NCI-H524 (cell line): ENCODE measurements around the gene HOXC5.
"Not testable (repeated sequence)": the region's sequence is repeated elsewhere in the genome, so short reads cannot be mapped to it uniquely, and the experiment has no call there.

Source experiments
- DNase-seq, 2 experiments: peaks; one replicate each; lab custom pipeline; 2025; lab: John Stamatoyannopoulos, UW

The HOXC5 gene

GRCh38 chr12:54033980-54034784, 1.3 kb downstream of the HOXC5 start:
- DNase-seq, result no peak

DNA sequence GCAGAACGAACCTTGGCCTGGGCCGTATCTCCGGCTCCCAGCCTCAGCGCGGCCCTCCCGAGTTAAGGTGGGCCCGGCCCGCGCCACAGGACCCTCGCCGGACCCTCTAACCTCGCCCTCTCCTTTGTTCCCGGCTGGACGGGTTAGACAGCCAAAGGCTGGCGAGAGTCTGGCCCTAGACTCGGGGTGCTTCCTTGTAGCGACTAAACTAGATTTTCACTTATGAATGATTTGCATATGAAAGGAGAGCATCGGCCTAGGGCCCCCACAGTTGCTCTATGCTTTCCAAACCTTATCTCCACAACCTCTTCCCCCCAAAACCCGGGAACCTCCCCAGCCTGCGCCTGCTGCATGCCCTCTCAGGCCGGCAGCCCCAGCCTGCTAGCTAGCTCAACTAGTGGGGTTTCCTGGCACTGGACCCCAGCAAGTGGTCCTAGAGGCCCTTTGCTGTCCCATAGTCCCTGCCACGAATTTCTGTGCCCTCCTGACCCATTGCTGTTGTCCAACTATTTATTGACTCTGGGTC, 2.0 kb downstream of the HOXC5 start:
- no peak for DNase-seq

DNA sequence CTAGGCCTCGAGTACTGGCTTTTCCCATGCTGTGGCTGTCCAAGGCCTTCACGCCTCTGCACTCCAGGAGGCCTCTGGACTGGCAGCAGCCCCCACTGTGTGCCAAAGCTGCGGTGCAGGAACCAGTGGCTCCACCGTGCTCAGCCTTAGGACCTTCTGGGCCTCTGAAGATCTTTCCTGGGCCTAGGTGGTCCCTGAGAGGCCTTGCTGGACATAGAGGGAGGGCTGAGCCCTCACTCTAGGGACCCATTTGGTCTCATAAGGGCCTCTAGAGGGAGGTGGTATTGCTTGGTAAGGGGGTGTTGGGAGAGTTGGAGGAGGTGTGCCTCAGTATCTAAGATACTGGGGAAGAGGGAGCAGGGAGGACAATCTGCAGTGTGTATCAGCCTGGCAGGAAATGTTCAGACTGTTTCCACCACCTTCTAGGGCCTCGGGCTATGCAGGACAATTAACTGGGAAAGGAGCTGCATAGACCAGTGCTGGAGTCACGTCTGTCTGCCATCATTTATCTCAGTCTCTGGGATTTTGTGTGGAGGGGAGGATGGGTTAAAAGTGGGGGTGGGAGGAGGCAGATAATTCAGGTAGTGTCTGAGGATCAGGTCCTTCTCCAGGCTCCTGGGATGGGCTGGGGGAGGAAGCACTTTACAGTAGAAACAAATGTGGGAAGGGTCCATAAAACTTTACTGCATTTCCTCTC, 2.9 kb downstream of the HOXC5 start:
- no peak for DNase-seq

DNA sequence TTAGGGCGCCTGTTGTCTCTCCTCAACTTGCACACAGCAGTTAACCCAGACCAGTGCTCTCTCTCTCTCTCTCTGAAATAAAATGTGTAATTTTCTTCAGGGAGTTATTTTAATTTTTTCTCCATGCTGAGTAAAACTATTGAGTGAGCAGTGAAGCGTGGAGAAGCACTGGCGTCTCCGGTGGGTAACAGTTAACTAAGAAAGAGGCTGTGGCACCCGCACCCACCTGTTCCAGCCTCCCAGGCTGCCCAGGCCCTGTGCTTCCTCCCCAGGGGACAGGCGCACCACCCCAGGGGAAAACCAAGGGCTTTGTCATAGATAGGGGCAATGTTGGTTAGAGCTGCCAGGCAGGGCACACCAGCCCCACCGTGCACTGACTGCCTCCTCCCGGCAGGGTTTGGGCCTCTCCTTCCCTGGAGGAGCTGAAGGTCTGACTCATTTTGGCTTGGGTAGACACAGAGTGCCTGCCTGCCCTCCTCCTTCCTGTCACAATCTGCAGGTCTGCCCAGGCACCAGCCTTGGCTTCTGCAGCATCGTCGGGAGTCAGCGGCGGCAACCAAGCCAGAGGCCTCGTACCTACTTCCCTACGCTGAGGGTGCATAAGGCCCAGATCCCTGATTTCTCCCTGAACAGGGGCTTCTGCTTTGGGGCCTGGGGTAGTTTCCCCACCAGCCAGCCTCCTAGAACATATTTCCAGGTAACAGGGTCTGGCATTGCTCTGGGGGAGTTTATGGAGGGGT, 3.9 kb downstream of the HOXC5 start:
- peak in 1 of 2 experiments; percentile 43 for DNase-seq

DNA sequence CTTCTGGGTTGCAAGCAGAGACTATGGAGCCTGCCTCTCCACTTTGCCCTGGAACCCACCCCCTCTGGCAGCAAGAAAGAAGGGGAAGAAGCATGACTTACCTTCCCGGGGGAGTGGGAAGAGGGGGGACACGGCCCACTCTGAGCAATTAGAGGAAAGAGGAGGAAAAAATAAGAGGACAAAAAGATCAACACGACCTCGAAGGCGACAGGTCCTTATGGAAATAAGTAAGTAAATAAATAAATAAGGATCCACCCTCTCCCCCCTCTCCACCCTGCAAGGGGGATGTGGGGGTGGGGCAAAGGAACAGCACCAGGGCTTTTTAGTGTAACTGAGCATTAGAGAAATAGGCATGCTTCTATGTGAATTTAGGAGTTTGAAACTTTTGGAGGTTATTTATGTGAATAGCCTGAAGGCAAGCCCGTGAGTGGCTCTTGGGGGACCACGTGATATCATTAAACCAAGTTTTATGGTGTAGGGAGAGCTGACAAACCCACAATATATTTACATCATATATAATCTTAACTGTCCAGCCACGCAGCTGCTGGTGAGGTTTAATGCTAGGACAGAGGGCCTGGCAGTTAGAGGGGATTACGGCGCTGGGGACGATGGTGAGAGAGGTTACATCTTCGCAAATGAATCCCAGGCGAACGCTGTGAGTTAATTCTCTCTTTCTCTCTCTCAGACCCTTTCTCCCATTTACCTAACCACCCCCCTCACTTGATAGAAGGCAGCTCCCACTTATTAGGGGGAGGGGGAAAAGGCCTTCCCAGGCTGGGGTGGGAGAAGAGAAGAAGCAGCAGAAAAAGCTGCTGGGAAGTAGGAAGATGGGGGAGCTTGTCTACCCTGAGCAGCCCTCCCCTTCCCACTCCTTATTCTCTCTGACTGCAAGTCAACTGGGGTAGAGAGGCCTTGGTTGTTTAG, 4.8 kb downstream of the HOXC5 start:
- DNase-seq, result no peak

- no peak for DNase-seq
Measured at GRCh38 chr12:54038284-54038870, 5.5 kb downstream of the HOXC5 start.

- DNase-seq, result no peak
Measured at GRCh38 chr12:54038871-54039414, 6.1 kb downstream of the HOXC5 start.

- DNase-seq, result no peak
Measured at GRCh38 chr12:54039417-54040147, 6.7 kb downstream of the HOXC5 start.

DNA sequence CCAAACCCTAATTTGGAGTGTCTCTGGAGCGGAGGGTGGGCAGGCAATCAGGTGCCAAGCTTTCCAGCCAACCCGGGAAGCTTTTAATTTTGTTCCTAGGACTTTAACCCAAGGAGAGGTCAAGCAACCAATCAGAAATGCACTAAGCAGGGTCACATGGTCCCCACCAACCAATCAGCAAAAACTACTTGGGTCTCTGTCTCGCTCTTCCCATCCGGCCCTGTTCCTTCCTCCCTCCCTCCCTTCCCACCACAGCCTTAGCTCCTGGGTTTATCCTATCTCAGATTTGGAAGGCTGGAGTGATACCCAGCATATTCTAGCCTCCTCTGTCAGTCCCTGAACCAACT, 7.3 kb downstream of the HOXC5 start:
- DNase-seq, result no peak

DNA sequence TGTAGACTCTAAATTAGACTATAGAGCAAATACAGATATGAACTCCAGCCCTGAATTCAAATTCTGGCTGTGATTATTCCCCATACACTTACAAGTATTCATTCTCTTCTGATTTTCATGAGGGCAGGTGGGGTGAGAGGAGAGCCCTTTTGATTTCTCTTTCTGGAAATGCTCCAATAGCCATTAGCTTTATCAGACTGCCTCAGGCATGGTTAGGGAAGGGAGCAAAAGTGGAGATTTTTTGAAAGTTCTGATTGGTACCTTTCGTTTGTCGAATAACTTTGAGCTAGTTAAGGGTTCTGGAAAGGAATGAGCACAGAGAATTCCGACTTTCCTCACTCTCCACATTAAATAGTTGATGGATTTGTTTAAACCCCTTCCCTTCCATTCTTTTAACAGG, 7.8 kb downstream of the HOXC5 start:
- DNase-seq, result no peak

- no peak for DNase-seq
Measured at GRCh38 chr12:54041097-54041690, 8.3 kb downstream of the HOXC5 start.

GRCh38 chr12:54042033-54042432, 9.2 kb downstream of the HOXC5 start:
- DNase-seq, result not testable (repeated sequence)

DNA sequence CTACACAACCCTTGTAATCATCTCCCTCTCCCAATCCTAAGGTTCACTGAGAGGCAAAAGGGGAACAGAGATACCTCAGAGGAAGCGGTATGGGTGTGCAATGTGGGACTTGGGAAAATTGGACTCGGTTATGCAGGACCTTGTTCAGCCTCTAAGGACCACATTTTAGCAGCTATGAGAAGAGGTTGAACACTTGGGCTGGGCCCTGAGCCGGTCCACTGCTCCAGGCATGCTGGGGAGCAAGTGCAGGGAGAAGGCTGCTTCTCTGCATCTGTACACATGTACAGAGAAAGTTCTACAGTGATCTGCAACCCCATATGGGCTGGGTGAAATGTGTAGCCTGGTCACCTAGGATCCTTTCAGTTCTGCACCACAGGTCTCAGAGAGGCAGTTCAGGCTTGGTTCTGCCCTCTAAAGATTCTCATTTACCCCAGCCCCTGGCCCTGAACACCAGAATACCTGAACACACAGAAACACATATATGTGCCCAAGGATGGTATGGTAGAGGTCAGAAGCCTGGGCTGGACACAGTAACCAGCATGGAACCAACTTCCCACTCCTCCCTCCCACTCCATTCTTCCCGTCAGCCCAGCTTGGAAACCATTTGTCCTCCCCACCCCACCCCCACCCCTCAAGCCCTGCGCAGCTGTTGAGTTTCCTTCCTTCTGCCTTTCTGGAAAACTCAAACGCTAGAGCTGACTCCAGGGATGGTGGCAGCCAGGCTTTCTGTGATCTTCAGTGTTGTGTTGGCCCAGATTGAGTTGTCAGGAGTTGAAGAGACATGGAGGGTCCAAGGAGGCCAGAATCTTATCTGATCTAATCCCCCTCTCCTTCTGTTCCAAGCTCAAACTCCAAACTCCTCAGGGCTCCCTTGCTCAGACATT, 10.4 kb downstream of the HOXC5 start:
- peak in 1 of 2 experiments; percentile 40 for DNase-seq

GRCh38 chr12:54044425-54045103, 11.7 kb downstream of the HOXC5 start:
- DNase-seq, result no peak

DNA sequence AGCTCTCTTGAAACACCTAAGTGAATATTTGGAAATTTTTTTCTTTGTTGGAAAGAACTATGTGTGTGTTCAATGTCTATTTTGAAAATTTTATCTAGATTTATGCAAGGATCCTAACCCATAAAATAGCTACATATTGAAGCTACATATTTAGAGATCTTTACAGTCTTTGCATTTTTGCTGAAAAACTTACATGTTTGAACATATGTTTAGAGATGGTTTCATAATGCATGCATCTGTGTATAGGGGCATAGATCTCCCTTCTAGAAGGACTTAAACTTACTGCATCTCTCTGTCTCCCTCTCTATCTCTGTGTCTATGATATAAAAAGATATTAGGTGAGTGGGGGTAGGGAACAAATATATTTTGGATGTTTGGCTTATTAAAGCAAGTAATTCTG, 12.6 kb downstream of the HOXC5 start:
- DNase-seq, result no peak

- DNase-seq, result no peak
Measured at GRCh38 chr12:54045868-54046521, 13.1 kb downstream of the HOXC5 start.

DNA sequence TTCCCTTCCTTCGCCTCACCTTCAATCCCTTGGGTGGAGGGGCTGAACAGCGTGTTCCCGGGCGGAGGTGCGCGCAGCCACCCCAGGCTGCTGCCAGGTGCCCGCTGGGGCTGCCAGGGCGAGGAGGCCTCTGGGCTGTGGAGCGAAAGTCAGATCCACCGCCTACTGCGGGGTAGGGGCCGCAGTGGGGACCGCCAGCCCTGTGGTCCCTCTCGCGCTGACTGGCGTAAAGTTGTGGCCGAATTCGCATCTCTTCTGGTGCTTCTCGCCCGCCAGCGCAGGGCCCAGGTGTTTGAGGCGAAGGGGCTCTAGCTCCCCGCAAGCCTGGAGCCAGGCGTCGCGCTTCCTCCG, 13.9 kb downstream of the HOXC5 start:
- peak in 1 of 2 experiments; percentile 14 for DNase-seq
